ENCODE results near the gene ERICH6. TPM values are rescaled to one million over a fixed set of nuclear protein-coding genes. Genes with fewer than 3 reads are reported as not detected.

Gene ERICH6
- 0.46 TPM for total RNA-seq

DNA sequence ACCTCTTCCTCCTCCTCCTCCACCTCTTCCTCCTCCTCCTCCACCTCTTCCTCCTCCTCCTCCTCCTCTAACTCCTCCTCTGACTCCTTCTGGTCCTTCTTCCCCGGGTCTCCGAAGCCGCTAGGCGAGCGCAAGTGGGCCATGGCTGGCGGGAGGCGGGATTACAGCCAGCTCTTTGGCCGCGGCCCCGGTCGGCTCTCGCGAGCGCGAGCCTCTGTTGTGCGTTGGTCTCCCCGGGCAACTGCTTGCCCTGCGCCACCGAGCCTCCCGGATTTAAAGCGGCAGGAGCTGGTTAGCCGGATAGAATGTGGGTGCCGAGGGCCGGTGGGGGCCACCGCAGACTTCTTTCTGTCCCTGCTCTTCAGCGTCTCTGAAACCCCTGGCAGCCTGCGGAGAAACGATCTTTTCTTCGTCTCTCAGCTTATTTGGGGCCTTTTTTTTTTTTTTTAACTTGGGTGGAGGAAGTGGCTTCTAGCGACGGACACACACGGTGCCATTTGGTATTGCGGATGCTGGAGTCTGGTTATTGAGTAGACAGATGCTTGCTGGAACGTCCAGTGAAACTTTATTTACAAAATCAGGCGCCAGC, at the start of gene ERICH6:
TSS of gene ERICH6 (minus strand) at position 165 of the 589 bp plus-strand sequence. CDS start at position 143, 22 bp downstream.

Other genes with a start within 250 kb of the ERICH6 start
- gene SERP1, start 157.4 kb downstream of the ERICH6 start, total RNA-seq = 84.4 TPM
- gene EIF2A, start 157.1 kb downstream of the ERICH6 start, total RNA-seq = 119 TPM
- gene SELENOT, start 100.6 kb downstream of the ERICH6 start, total RNA-seq = 144 TPM
- gene SIAH2, start 59.2 kb upstream of the ERICH6 start, total RNA-seq = 25.4 TPM
- not detected for gene MINDY4B, start 201.5 kb upstream of the ERICH6 start, total RNA-seq

All from diencephalon (tissue), 1 donor.